GM12864 (cell line): Measurements from ENCODE around the gene MGRN1.

Source experiments
- DNase-seq: peaks from one replicate; pipeline ENCODE4 v3.0.0-alpha.2; 2011; ENCODE audit warnings: low read depth
- H3K4me3 ChIP-seq: 2 replicates; pipeline ENCODE4 v1.5.1; 2011; ENCODE audit warnings: mild to moderate bottlenecking, low read depth, low read length, control low read depth
- TF ChIP-seq, protein P1 (sequence below): IDR thresholded peaks from 2 replicates; pipeline ENCODE4 v1.5.1; 2011; ENCODE audit warnings: low read depth, mild to moderate bottlenecking, moderate library complexity, low read length, control low read depth, inconsistent platforms; ENCODE audit errors: missing control alignments

The MGRN1 gene

DNA sequence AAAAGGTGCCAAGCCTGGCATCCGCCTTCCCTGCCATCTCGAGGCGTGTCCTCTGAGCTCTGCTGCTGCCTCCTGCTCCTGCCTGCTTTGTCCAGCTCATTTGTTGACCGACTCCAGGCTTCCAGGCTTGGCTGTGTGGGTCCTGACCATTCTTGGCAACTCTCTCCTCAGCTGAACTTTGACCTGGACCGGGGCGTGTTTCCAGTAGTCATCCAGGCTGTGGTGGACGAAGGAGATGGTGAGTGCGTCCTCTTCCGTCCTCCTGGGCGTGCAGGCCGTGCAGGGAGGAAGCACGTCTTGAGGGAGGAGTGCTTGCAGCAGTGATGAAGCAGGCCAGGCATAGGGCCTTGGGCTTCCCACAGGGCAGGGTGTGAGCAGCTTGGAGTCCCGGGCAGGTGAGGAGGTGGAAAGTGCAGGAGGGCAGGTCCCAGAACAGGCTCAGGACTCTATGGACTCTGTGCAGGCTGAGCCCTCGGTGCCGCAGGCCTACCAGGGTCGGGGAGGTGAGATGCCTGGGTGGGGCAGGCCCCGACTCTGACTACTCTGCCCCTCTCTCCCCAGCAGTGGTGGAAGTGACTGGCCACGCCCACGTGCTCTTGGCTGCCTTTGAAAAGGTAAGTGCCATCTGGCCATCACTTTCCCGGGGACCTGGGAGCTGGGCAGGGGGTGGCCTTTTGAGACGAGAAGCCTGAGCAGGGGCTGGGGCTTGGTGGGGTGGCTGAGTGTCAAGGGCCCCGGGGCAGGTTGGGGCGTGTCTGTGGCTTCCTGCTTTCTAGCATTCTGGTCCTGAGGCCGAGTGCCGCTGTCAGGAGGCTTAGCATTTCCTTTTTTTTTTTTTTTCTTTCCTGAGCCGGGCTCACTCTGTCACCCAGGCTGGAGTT is 40.2 kb downstream of the MGRN1 start:
- no peak overlapping the region for H3K4me3 ChIP-seq
- TF ChIP-seq, protein P1, sequence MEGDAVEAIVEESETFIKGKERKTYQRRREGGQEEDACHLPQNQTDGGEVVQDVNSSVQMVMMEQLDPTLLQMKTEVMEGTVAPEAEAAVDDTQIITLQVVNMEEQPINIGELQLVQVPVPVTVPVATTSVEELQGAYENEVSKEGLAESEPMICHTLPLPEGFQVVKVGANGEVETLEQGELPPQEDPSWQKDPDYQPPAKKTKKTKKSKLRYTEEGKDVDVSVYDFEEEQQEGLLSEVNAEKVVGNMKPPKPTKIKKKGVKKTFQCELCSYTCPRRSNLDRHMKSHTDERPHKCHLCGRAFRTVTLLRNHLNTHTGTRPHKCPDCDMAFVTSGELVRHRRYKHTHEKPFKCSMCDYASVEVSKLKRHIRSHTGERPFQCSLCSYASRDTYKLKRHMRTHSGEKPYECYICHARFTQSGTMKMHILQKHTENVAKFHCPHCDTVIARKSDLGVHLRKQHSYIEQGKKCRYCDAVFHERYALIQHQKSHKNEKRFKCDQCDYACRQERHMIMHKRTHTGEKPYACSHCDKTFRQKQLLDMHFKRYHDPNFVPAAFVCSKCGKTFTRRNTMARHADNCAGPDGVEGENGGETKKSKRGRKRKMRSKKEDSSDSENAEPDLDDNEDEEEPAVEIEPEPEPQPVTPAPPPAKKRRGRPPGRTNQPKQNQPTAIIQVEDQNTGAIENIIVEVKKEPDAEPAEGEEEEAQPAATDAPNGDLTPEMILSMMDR = no peak
- no peak for DNase-seq

GRCh38 chr16:4666537-4667202 is 42.0 kb downstream of the MGRN1 start:
- TF ChIP-seq, protein P1 = no peak
- no peak for DNase-seq
- no peak overlapping the region for H3K4me3 ChIP-seq

GRCh38 chr16:4667203-4667963 is 42.8 kb downstream of the MGRN1 start:
- no peak for DNase-seq
- TF ChIP-seq, protein P1 = no peak
- no peak overlapping the region for H3K4me3 ChIP-seq

- no peak overlapping the region for H3K4me3 ChIP-seq
- no peak for DNase-seq
- TF ChIP-seq, protein P1 = no peak
Observed at GRCh38 chr16:4668313-4668960, 43.8 kb downstream of the MGRN1 start.

DNA sequence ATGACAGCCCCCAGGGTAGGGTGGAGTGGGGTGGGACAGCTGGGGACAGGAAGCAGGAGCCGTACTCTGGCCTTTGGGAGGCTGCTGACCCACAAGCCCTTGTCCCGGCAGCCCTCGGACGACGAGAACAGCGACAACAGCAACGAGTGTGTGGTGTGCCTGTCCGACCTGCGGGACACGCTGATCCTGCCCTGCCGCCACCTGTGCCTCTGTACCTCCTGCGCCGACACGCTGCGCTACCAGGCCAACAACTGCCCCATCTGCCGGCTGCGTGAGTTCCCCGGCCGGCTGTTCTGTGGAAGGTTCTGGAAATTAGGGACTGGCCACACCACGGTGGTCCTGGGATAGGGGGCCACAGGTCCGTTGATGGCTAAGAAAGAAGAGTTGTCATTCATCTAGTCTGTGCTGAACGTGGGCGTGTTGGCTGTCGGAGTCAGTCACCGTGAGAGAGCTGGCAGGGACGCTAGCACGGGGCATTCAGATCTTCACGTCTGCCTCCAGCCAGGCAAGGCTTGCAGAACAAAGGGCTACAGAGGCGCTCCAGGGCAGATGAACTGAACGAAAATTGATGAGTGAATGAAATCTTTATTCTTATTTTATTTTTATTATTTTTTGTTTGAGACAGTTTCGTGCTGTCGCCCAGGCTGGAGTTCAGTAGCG is 48.9 kb downstream of the MGRN1 start:
- TF ChIP-seq, protein P1 = no peak
- no peak for DNase-seq
- no peak overlapping the region for H3K4me3 ChIP-seq

GRCh38 chr16:4674926-4675530 is 50.4 kb downstream of the MGRN1 start:
- TF ChIP-seq, protein P1 = no peak
- no peak overlapping the region for H3K4me3 ChIP-seq
- no peak for DNase-seq
